Liver (tissue), 9 donors: ENCODE data around the gene GLIS1. TPM values are rescaled to one million over a fixed set of nuclear protein-coding genes. Genes with fewer than 3 reads are reported as not detected.

Experiments used
- DNase-seq: peaks from one replicate; pipeline ENCODE4 v3.0.0-alpha.2; 2017; ENCODE audit warnings: low spot score
- H3K27ac ChIP-seq, 2 donors: one replicate each; pipeline ENCODE4 v1.7.0; 2013; ENCODE audit warnings: inconsistent platforms in 2 of 2, low read length in 2 of 2, control low read depth in 1 of 2, low read depth in 1 of 2, mild to moderate bottlenecking in 1 of 2
- H3K27me3 ChIP-seq, 4 donors: one replicate each; pipeline versions ENCODE4 v1.6.1 to v1.7.0; 2013; ENCODE audit warnings: low read length in 3 of 4, inconsistent platforms in 1 of 4, mild to moderate bottlenecking in 1 of 4, moderate library complexity in 1 of 4; ENCODE audit not compliant: control insufficient read depth in 4 of 4, insufficient read depth in 4 of 4
- H3K36me3 ChIP-seq, 4 donors: one replicate each; pipeline versions ENCODE4 v1.6.1 to v1.7.0; 2013; ENCODE audit warnings: low read length in 3 of 4, mild to moderate bottlenecking in 3 of 4, low read depth in 1 of 4, moderate library complexity in 1 of 4; ENCODE audit not compliant: control insufficient read depth in 4 of 4, insufficient read depth in 3 of 4
- H3K4me1 ChIP-seq, 4 donors: one replicate each; pipeline versions ENCODE4 v1.6.1 to v1.7.0; 2013; ENCODE audit warnings: low read length in 3 of 4, mild to moderate bottlenecking in 3 of 4, moderate library complexity in 1 of 4; ENCODE audit not compliant: control insufficient read depth in 4 of 4, insufficient read depth in 4 of 4
- H3K4me3 ChIP-seq, 3 donors: one replicate each; pipeline versions ENCODE4 v1.6.1 to v1.7.0; 2013; ENCODE audit warnings: low read length in 3 of 3, control low read depth in 1 of 3, low read depth in 1 of 3, mild to moderate bottlenecking in 1 of 3
- H3K9ac ChIP-seq, 2 donors: one replicate each; pipeline ENCODE4 v1.7.0; 2013; ENCODE audit warnings: low read length in 2 of 2, mild to moderate bottlenecking in 2 of 2, moderate library complexity in 2 of 2, control low read depth in 1 of 2, low read depth in 1 of 2
- H3K9me3 ChIP-seq, 4 donors: one replicate each; pipeline versions ENCODE4 v1.6.1 to v1.7.0; 2013; ENCODE audit warnings: low read length in 3 of 4; ENCODE audit not compliant: control insufficient read depth in 4 of 4
- EGR1 ChIP-seq, 2 donors: IDR thresholded peaks; 2 replicates each; pipeline ENCODE4 v1.6.1; 2016 to 2018; ENCODE audit warnings: antibody characterized with exemption in 2 of 2, low read depth in 2 of 2
- FOXA1 ChIP-seq: IDR thresholded peaks from 2 replicates; pipeline ENCODE4 v1.6.1; 2016; ENCODE audit warnings: antibody characterized with exemption
- FOXA2 ChIP-seq: IDR thresholded peaks from 2 replicates; pipeline ENCODE4 v1.6.1; 2016; ENCODE audit warnings: antibody characterized with exemption
- HNF4A ChIP-seq, 2 donors: conservative IDR thresholded peaks; 2 replicates each; pipeline ENCODE4 v1.6.1; 2016; ENCODE audit warnings: antibody characterized with exemption in 2 of 2, mild to moderate bottlenecking in 2 of 2
- HNF4G ChIP-seq: IDR thresholded peaks from 2 replicates; pipeline ENCODE4 v1.6.1; 2016; ENCODE audit warnings: antibody characterized with exemption
- JUND ChIP-seq, 2 donors: IDR thresholded peaks; 2 replicates each; pipeline ENCODE4 v1.6.1; 2016; ENCODE audit warnings: antibody characterized with exemption in 2 of 2
- NR2F2 ChIP-seq: IDR thresholded peaks from 2 replicates; pipeline ENCODE4 v1.6.1; 2016; ENCODE audit warnings: antibody characterized with exemption
- RAD21 ChIP-seq, 2 donors: IDR thresholded peaks; 2 replicates each; pipeline ENCODE4 v1.6.1; 2016; ENCODE audit warnings: antibody characterized with exemption in 2 of 2, mild to moderate bottlenecking in 2 of 2
- RXRA ChIP-seq, 2 donors: IDR thresholded peaks; 2 replicates each; pipeline ENCODE4 v1.6.1; 2017 to 2018; ENCODE audit warnings: antibody characterized with exemption in 2 of 2, mild to moderate bottlenecking in 1 of 2
- SP1 ChIP-seq: IDR thresholded peaks from 2 replicates; pipeline ENCODE4 v1.6.1; 2018; ENCODE audit warnings: antibody characterized with exemption, mild to moderate bottlenecking
- TAF1 ChIP-seq: conservative IDR thresholded peaks from 2 replicates; pipeline ENCODE4 v1.6.1; 2016; ENCODE audit warnings: antibody characterized with exemption, mild to moderate bottlenecking
- YY1 ChIP-seq: IDR thresholded peaks from 2 replicates; pipeline ENCODE4 v1.6.1; 2016; ENCODE audit warnings: antibody characterized with exemption, mild to moderate bottlenecking
- WGBS: extraction: QIAGEN DNeasy Blood & Tissue Kit; methylation state at CpG from one replicate; pipeline ENCODE4 v1.1.7; 2013; 5-methylcytosine and 5-hydroxymethylcytosine counted together
- polyA plus RNA-seq, 2 donors: library from polyadenylated mRNA; stranded (reverse) in 1 of 2; unstranded in 1 of 2; fragments of 200-250 nt in 1 of 2; fragments of >200 nt in 1 of 2; fragmentation: Nextera tagmentation in 1 of 2; extraction: Ambion mirVana in 1 of 2; gene quantifications; one replicate each; pipeline versions ENCODE4 v1.2.1 to v1.2.3, GENCODE V29; 2013 to 2015
- total RNA-seq, 2 donors: library from RNA; depleted of rRNA; stranded (reverse); fragments of >200 nt; gene quantifications; one replicate each; pipeline ENCODE4 v1.2.3, GENCODE V29; 2014
- TF ChIP-seq, protein P1 (sequence below): IDR thresholded peaks from 2 replicates; pipeline ENCODE4 v1.6.1; 2016; ENCODE audit warnings: antibody characterized with exemption
- TF ChIP-seq, protein P2 (sequence below): IDR thresholded peaks from 2 replicates; pipeline ENCODE4 v1.6.1; 2016; ENCODE audit warnings: antibody characterized with exemption, mild to moderate bottlenecking
- TF ChIP-seq, protein P3 (sequence below): IDR thresholded peaks from 2 replicates; pipeline ENCODE4 v1.6.1; 2016; ENCODE audit warnings: antibody characterized with exemption
- TF ChIP-seq, protein P4 (sequence below): fragments of 150-350 bp; IDR thresholded peaks from 2 replicates; pipeline ENCODE4 v1.5.1; 2017; ENCODE audit warnings: improper control_type of control experiment, low read depth, low read length; ENCODE audit not compliant: missing input control
- donor health status: healthy.
- donor health status: healthy.
- donor health status: healthy.
- donor health status: healthy.
- donor health status: healthy.

The GLIS1 gene
- total and polyA plus RNA-seq, 4 donors = under 0.01 to 0.05 TPM; not detected in 2

DNA sequence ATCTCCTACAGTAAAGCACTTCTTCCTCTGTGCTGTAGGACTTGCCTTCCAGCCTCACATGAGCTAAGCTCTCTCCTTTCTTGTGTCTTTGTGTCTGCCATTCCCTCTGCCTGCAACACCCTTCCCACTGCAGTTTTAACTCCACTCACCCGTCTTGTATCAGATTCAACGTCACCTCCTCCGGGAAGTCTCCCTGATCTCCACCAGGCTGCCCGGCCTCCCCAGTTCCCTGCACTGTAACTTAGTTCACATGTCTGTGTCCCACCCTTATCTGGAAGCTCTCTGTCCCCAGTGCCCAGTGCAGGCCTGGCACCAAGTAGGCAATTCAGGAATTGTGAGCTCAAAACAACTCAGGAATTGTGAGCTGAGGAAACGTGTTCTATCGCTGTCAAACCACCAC, 96.4 kb downstream of the GLIS1 start:
- no peaks in the 10 kb centered on the region for H3K27me3 ChIP-seq
- H3K9ac ChIP-seq = no peak overlapping the region
- H3K9me3 ChIP-seq = no peaks in the 10 kb centered on the region
- no peaks in the 10 kb centered on the region for H3K36me3 ChIP-seq
- no peaks in the 10 kb centered on the region for H3K4me1 ChIP-seq
- H3K4me3 ChIP-seq = no peak overlapping the region
- no peak for DNase-seq
- TF ChIP-seq, protein P1, sequence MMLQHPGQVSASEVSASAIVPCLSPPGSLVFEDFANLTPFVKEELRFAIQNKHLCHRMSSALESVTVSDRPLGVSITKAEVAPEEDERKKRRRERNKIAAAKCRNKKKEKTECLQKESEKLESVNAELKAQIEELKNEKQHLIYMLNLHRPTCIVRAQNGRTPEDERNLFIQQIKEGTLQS = no peak
- TF ChIP-seq TAF1 (no peak), EGR1 (IDR thresholded peaks at IDR 0.05; ENCODE audit: low read depth in 2 of 2) (no peak), NR2F2 (no peak), FOXA1 (no peak), YY1 (no peak)
- TF ChIP-seq, protein P2, sequence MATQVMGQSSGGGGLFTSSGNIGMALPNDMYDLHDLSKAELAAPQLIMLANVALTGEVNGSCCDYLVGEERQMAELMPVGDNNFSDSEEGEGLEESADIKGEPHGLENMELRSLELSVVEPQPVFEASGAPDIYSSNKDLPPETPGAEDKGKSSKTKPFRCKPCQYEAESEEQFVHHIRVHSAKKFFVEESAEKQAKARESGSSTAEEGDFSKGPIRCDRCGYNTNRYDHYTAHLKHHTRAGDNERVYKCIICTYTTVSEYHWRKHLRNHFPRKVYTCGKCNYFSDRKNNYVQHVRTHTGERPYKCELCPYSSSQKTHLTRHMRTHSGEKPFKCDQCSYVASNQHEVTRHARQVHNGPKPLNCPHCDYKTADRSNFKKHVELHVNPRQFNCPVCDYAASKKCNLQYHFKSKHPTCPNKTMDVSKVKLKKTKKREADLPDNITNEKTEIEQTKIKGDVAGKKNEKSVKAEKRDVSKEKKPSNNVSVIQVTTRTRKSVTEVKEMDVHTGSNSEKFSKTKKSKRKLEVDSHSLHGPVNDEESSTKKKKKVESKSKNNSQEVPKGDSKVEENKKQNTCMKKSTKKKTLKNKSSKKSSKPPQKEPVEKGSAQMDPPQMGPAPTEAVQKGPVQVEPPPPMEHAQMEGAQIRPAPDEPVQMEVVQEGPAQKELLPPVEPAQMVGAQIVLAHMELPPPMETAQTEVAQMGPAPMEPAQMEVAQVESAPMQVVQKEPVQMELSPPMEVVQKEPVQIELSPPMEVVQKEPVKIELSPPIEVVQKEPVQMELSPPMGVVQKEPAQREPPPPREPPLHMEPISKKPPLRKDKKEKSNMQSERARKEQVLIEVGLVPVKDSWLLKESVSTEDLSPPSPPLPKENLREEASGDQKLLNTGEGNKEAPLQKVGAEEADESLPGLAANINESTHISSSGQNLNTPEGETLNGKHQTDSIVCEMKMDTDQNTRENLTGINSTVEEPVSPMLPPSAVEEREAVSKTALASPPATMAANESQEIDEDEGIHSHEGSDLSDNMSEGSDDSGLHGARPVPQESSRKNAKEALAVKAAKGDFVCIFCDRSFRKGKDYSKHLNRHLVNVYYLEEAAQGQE = no peak
- WGBS = 92% methylated on average over 6 of the region's 6 CpGs
- H3K27ac ChIP-seq = no peak overlapping the region

- TF ChIP-seq YY1 = no peak
- H3K27ac ChIP-seq = no peak overlapping the region
- H3K36me3 ChIP-seq = no peaks in the 10 kb centered on the region
- no peaks in the 10 kb centered on the region for H3K27me3 ChIP-seq
- H3K4me3 ChIP-seq = no peak overlapping the region
- no peak overlapping the region for H3K9ac ChIP-seq
- WGBS = 93% methylated on average over 7 of the region's 7 CpGs
- no peaks in the 10 kb centered on the region for H3K9me3 ChIP-seq
- DNase-seq = no peak
- H3K4me1 ChIP-seq = no peaks in the 10 kb centered on the region
Measured at GRCh38 chr1:53642215-53642555, 96.8 kb downstream of the GLIS1 start.

DNA sequence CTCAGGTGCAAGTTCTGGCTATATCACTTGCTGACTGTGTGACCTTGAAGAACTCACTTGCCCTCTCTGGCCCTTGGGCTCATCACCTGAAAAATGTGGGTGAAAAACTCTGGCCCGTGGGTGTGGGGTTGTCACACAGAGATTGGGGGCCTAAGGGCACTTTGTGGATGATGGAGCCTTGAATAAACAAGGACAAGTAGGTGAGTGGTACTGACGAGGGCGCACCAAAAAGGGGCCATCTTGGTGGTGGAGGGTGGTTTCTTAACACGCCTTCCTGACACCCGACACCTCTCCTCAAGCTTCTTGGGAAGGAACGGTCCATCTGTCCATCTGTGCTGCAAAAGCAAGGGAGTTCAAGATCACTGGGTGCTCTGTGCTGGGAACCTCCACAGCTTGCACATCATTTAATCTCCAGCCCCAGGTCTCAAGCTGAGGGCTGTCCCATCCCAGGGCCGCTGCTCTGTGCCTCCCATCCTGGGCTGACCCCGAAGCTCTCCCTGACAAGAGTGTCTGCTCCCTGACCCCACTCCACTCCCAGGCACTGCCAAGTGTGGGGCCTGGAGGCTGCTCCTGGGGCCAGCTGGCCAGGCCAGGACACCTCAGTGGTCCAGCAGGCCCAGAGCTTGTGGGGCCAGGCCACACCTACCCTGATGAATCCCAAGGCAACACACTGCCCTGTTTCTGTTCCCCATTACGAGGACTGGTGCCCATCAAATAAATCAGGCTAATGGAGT, 97.3 kb downstream of the GLIS1 start:
- TF ChIP-seq RXRA (IDR thresholded peaks at IDR 0.05) (no peak), HNF4G (no peak), NR2F2 (no peak), EGR1 (IDR thresholded peaks at IDR 0.05; ENCODE audit: low read depth in 2 of 2) (no peak), HNF4A (conservative IDR thresholded peaks at IDR 0.05) (no peak), FOXA2 (no peak), SP1 (no peak), JUND (IDR thresholded peaks at IDR 0.05) (no peak), TAF1 (no peak), RAD21 (IDR thresholded peaks at IDR 0.05) (no peak)
- TF ChIP-seq, protein P1 = no peak
- TF ChIP-seq, protein P3, sequence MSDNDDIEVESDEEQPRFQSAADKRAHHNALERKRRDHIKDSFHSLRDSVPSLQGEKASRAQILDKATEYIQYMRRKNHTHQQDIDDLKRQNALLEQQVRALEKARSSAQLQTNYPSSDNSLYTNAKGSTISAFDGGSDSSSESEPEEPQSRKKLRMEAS = no peak
- TF ChIP-seq, protein P4, sequence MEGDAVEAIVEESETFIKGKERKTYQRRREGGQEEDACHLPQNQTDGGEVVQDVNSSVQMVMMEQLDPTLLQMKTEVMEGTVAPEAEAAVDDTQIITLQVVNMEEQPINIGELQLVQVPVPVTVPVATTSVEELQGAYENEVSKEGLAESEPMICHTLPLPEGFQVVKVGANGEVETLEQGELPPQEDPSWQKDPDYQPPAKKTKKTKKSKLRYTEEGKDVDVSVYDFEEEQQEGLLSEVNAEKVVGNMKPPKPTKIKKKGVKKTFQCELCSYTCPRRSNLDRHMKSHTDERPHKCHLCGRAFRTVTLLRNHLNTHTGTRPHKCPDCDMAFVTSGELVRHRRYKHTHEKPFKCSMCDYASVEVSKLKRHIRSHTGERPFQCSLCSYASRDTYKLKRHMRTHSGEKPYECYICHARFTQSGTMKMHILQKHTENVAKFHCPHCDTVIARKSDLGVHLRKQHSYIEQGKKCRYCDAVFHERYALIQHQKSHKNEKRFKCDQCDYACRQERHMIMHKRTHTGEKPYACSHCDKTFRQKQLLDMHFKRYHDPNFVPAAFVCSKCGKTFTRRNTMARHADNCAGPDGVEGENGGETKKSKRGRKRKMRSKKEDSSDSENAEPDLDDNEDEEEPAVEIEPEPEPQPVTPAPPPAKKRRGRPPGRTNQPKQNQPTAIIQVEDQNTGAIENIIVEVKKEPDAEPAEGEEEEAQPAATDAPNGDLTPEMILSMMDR = no peak
- 85% methylated on average over 9 of the region's 9 CpGs for WGBS

More for the DNA sequence above, 97.3 kb downstream of the GLIS1 start:
- no peak for DNase-seq
- Histone ChIP-seq H3K27me3 (no peaks in the 10 kb centered on the region), H3K4me3 (no peak overlapping the region), H3K27ac (no peak overlapping the region), H3K4me1 (no peaks in the 10 kb centered on the region), H3K36me3 (no peaks in the 10 kb centered on the region), H3K9ac (no peak overlapping the region), H3K9me3 (no peaks in the 10 kb centered on the region)
